ENCODE data around the gene C11orf52. TPM values are rescaled to one million over a fixed set of nuclear protein-coding genes. Genes with fewer than 3 reads are reported as not detected.

The C11orf52 gene
- total RNA-seq, 1 experiment from 2014 or later, result 14.4 TPM

DNA sequence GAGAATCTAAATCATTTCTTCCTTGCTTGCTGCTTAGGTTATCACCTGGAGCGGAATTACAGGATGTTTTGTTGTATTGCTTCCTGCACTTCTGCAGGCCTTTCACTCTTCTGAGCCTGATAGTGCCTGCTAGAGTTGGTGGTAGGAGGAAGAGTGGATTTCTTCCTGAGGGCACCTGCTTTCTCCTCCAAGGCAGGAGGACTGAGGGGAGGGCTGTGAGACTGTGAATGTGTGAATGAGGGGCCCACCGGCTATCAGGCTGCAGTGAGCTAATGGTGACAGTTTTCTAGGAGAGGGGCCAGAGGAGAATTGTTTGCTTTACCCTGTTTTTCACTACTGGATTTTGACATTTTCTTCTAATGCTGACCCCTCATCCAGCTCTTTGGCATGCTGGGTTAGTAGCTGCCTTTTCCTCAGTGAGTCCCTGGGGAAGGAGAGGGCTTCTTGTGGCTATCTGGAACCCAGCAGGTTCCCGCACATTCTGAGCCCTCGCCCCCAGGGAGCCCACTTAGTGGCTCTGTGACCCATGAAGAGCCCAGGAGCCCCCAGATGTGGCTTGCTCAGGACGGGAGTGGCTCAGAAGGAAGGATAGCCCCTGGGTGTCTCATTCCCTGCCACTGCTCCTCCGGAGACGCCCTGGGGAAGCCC lies 57.5 kb downstream of the C11orf52 start:
- no peaks in the 10 kb centered on the region for H3K9me3 Mint-ChIP-seq (ENCODE audit: unreplicated experiment)
- no peak overlapping the region for H3K4me3 ChIP-seq (ENCODE audit: low read depth, low read length)
- no peaks in the 10 kb centered on the region for H3K4me1 ChIP-seq
- H3K4me1 Mint-ChIP-seq (ENCODE audit: low read depth, unreplicated experiment), result no peaks in the 10 kb centered on the region
- H3K27me3 Mint-ChIP-seq (ENCODE audit: insufficient read depth, unreplicated experiment), result no peaks in the 10 kb centered on the region
- H3K36me3 Mint-ChIP-seq (ENCODE audit: insufficient read depth, unreplicated experiment), result no peaks in the 10 kb centered on the region
- no peaks in the 10 kb centered on the region; the same call in 1 of the 2 replicates for H3K27me3 ChIP-seq (replicated peaks; ENCODE audit: control insufficient read depth, insufficient read depth, low read length)
- TF ChIP-seq, protein P1, sequence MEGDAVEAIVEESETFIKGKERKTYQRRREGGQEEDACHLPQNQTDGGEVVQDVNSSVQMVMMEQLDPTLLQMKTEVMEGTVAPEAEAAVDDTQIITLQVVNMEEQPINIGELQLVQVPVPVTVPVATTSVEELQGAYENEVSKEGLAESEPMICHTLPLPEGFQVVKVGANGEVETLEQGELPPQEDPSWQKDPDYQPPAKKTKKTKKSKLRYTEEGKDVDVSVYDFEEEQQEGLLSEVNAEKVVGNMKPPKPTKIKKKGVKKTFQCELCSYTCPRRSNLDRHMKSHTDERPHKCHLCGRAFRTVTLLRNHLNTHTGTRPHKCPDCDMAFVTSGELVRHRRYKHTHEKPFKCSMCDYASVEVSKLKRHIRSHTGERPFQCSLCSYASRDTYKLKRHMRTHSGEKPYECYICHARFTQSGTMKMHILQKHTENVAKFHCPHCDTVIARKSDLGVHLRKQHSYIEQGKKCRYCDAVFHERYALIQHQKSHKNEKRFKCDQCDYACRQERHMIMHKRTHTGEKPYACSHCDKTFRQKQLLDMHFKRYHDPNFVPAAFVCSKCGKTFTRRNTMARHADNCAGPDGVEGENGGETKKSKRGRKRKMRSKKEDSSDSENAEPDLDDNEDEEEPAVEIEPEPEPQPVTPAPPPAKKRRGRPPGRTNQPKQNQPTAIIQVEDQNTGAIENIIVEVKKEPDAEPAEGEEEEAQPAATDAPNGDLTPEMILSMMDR (IDR thresholded peaks at IDR 0.05; ENCODE audit: insufficient read depth in 1 of 2, low read depth in 1 of 2, low read length in 1 of 2, severe bottlenecking in 1 of 2, unreplicated experiment in 1 of 2), result no peak
- H3K36me3 ChIP-seq (ENCODE audit: control insufficient read depth, insufficient read depth, low read length), result no peaks in the 10 kb centered on the region
- ChIA-PET CTCF (interaction anchor here (0.7 kb wide), 1 partner anchor 44 kb away, joined by 3 read pairs; no protein-coding TSS in a partner anchor), POLR2A (no interaction called here)
- no peak for DNase-seq
- H3K27ac Mint-ChIP-seq (ENCODE audit: unreplicated experiment), result no peak overlapping the region
- intact Hi-C loops (cut with micrococcal nuclease; ENCODE audit: unreplicated experiment), result no loop called here
- BruUV-seq (replicated peaks), result no TSS peak
- H3K4me3 Mint-ChIP-seq (ENCODE audit: unreplicated experiment), result peak overlapping the region; percentile 72
- H3K9me3 ChIP-seq, result no peaks in the 10 kb centered on the region

Other genes starting within 250 kb of the C11orf52 start
- gene PPP2R1B, start 152.5 kb upstream of the C11orf52 start, total RNA-seq (2022), result 109 and 114 TPM in 2 replicates
- gene ALG9, start 47.3 kb upstream of the C11orf52 start, total RNA-seq (2022), result 55.3 and 57.4 TPM in 2 replicates
- gene FDXACB1, start 39.7 kb upstream of the C11orf52 start, total RNA-seq (2022), result 4.3 and 4.7 TPM in 2 replicates
- 69.8 and 71.4 TPM in 2 replicates for gene CFAP68, start 39.4 kb upstream of the C11orf52 start, total RNA-seq (2022)
- 1.1 and 1.9 TPM in 2 replicates for gene CRYAB, start 7.1 kb upstream of the C11orf52 start, total RNA-seq (2022)
- not detected in 2 replicates for gene HSPB2, start 6.2 kb upstream of the C11orf52 start, total RNA-seq (2022)
- 4.9 and 6.4 TPM in 2 replicates for gene DIXDC1, start 18.4 kb downstream of the C11orf52 start, total RNA-seq (2022)
- gene DLAT, start 106.5 kb downstream of the C11orf52 start, total RNA-seq (2022), result 99.3 and 100.0 TPM in 2 replicates
- 2.6 and 2.7 TPM in 2 replicates for gene PIH1D2, start 155.1 kb downstream of the C11orf52 start, total RNA-seq (2022)
- gene NKAPD1, start 155.4 kb downstream of the C11orf52 start, total RNA-seq (2022), result 36.9 and 37.4 TPM in 2 replicates
- 147 and 154 TPM in 2 replicates for gene TIMM8B, start 167.8 kb downstream of the C11orf52 start, total RNA-seq (2022)
- 157 and 166 TPM in 2 replicates for gene SDHD, start 168.0 kb downstream of the C11orf52 start, total RNA-seq (2022)
- gene IL18, start 245.2 kb downstream of the C11orf52 start, total RNA-seq (2022), result 32.8 and 36.5 TPM in 2 replicates
- gene TEX12, start 248.5 kb downstream of the C11orf52 start, total RNA-seq (2022), result not detected in 2 replicates

All from Caco-2 (cell line).